ENCODE results near the gene ATP2A1.
A peak's percentile ranks its signal among the peaks of the same experiment; 100 is the strongest.
"Not testable (repeated sequence)": the region's sequence is repeated elsewhere in the genome, so short reads cannot be mapped to it uniquely, and the experiment has no call there.

Gene ATP2A1

DNA sequence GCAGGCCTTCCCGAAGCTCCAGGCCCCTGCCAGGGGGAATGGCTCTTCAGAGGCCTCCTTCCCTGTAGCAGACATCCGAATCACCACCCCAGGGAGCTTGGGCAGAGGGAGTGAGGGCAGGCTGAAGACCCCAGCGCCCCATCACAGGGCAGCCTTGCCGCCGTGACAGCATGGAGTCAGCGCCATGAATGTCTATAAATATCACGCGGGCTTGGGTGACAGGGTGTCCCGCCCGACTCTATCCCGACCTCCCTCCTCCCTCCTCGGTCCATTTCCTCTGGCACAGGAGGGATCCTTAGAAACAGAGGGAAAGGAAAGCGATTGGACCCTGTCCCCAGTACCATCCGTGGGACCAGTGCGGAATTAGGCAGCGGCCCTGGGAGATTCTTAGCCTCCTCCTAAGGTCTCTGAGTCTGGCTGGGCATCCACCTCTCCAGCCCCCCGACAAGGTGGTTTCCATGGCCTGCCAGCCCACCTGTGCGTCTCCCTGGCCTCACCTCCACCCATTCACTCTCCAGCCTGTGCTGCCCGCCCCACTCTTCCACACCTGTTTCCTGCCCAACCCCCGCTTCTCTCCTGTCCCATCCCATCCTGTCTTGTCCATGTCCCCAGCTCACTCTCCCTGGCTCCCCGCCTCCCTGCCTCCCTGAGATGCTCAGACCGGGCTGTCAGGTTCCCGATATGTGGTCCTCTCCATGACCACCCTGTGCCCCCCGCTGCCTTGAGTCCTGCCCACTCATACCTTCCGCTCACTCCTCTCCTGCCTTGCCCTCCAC lies 5.1 kb downstream of the ATP2A1 start:
- DNase-seq: no peak

DNA sequence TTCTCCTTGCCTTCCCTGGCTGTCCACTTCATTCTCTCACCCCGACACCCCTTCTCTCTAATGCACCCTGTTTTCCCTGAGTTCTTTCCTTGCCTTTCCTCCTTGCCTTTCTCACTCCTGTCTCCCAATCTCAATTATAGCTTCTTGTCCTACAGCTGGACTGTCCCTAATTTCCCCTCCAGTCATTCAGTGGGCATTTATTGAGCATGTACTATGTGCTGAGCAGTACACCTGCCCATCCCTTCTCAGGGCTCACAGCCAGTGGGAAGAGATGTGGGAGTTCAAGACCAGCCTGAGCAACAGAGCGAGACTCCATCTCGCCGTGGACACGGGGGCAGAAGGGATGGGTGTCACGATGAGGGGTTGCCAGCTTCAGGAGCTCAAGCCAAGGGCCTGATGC lies 5.8 kb downstream of the ATP2A1 start:
- no peak for DNase-seq

DNA sequence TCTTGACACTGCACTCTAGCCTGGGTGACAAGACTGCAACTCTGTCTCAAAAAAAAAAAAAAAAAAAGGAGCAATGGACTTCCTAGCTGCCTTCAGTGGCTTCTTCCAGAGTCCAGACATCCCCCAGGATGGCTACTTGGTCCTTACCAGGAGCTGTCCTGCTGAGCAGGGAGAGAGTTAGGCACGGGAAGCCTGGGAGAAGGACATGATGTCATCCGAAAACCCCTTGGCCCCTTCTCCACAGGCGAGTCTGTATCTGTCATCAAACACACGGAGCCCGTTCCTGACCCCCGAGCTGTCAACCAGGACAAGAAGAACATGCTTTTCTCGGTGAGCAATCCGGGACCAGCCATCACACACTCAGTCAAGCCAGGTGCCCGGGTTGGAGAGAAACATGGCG lies 8.7 kb downstream of the ATP2A1 start:
- DNase-seq: no peak

DNA sequence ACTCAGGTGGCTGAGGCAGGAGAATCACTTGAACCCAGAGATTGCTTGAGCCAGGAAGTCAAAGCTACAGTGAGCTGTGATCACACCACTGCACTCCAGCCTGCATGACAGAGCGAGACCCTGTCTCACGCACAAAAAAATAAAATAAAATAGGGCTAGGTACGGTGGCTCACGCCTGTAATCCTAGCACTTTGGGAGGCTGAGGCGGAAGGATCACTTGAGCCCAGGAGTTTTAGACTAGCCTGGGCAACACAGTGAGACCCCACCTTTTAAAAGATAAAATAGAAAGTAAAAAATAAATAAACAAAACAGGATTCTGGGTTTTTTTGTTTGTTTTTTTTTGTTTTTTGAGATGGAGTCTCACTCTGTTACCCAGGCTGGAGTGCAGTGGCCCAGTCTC lies 12.1 kb downstream of the ATP2A1 start:
- DNase-seq: not testable (repeated sequence)

DNA sequence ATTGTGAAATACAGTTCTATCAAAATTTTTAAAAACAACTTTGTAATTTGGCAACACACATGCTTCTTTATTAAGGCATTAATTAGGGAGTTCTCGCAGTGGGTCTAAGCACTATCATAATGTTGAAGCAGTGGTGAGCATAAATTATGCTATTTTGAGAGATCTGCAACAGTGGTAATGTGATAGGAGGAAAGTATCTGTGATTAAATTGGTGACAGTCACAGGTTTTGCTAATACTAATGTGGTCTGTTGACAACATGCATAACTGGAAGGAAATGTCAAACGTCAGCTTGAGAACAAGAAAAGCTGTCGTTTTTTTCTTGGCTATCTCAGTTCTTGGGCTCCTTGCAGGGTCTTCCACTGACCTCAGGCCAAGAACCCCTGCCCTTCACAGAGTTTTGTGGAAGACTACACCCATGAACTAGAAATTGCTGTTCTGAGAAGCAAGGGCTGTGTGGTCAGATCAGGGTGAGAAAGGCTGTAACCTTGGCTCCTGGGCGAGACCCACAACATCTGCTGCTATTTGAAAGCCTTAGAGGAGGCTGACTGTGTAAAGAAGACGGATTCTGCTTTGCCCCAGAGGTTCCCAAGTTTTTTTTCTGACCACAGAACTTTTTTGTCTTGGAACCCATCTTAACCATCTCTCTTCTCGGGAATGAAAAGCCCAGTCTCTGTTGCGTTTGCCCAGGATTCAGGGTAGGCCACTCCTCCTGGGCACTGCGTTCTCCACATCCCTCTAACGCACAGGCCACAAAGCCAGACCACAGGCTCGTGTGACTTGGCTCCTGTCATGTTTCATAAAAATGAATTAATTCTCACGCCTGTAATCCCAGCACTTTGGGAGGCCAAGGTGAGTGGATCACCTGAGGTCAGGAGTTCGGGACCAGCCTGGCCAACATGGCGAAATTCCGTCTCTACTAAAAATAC lies 13.9 kb downstream of the ATP2A1 start:
- DNase-seq: no peak

DNA sequence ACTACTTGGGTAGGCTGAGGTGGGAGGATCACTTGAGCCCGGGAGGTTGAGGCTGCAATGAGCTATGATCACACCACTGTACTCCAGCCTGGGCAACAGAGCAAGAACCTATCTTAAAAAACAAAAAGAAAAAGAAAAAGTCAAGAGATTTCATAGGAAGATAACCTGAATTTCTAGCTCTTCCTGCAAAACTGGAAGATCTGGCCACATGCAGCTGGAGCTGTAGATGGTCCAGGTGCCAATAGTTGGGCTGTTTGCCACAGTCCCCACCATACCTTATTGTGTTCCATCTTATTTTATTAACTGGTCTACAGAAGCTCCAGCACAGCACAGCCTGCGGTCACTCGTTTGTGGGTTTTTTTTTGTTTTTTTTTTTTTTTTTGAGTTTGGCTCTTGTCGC lies 15.0 kb downstream of the ATP2A1 start:
- no peak for DNase-seq

DNA sequence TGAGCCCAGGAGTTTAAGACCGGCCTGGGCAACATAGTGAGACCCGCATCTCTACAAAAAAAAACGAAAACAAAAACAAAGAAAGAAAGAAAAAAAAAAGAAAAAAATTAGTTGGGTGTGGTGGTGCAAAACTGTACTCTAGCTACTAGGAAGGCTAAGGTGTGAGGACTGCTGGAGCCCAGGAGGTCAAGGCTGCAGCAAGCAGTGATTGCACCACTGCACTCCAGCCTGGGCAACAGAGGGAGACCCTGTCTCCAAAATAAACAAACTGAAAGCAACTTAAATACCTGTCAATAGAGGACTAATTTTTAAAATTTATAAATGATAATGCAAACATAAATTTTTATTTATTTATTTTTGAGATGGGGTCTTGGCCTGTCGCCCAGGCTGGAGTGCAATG lies 17.3 kb downstream of the ATP2A1 start:
- DNase-seq: no peak

DNA sequence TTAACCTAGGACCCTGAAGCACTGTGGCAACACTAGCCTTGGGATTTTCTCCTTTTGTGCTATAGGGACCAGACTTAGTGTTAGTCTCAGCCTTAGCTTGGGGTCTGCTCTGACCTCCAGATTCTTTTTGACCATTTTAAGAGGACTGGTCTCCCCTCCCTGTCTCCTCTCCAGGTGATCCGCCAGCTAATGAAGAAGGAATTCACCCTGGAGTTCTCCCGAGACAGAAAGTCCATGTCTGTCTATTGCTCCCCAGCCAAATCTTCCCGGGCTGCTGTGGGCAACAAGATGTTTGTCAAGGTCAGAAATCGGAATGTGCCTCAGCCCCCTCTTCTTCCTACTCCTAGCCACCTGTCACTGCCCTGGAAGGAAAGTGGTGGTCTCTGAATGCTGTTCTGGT lies 19.5 kb downstream of the ATP2A1 start:
- DNase-seq: no peak

DNA sequence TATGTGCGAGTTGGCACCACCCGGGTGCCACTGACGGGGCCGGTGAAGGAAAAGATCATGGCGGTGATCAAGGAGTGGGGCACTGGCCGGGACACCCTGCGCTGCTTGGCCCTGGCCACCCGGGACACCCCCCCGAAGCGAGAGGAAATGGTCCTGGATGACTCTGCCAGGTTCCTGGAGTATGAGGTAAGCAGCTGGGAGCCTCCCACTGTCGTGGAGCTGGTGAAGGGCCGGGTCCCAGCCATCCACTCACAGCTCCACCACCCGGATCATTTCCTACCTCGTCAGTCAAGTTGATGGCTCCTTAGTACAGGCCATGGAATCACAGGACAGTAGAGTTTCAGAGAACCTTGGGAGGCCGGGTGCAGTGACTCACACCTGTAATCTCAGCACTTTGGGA lies 20.0 kb downstream of the ATP2A1 start:
- DNase-seq: no peak

DNA sequence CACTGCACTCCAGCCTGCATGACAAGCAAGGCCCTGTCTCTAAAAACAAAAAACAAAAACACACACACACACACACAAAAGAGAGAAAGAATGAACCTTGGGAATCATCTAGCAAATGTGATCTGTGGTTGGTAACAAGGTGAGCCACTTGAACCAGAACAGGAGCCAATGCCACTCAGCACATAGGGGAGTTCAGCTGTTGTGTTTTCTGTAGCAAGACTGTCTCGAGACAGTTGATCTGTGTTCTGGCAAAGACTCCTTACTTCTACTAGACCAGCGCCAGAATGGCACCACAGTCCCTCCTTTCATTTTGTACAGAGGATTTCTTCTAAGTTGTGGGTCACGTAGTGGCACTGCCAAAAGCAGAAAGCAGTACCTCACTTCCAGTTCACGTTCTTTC lies 20.7 kb downstream of the ATP2A1 start:
- no peak for DNase-seq

DNA sequence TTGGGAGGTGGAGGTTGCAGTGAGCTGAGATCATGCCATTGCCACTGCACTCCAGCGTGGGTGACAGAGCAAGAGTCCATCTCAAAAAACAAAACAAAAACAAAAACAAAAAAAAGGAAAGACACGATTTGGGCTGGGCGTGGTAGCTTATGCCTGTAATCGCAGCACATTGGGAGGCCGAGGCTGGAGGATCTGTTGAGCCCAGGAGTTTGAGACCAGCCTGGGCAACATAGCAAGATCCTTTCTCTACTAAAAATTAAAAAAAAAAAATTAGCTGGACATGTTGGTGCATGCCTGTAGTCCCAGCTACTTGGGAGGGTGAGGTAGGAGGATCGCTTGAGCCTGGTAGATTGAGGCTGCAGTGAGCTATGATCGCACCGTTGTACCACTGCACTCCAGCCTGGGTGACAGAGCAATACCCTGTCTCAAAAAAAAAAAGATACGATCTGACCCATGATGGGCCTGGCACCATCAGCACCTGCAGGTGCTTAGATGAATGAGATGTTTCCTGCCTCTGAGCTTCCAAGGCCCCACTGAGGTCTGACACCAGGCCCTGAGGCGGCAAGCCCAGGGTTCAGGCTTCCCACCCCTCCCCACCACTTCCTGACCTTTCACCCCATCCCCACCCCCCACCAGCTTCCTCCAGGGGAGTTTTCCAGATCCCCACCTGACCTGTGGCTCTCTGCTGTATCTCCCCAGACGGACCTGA lies 21.7 kb downstream of the ATP2A1 start:
- DNase-seq: no peak

DNA sequence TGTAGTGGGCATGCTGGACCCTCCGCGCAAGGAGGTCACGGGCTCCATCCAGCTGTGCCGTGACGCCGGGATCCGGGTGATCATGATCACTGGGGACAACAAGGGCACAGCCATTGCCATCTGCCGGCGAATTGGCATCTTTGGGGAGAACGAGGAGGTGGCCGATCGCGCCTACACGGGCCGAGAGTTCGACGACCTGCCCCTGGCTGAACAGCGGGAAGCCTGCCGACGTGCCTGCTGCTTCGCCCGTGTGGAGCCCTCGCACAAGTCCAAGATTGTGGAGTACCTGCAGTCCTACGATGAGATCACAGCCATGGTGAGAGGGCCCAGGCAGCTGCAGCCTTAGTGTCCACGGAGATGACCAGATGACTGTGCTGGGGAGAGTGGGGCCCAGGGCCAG lies 22.3 kb downstream of the ATP2A1 start:
- no peak for DNase-seq

DNA sequence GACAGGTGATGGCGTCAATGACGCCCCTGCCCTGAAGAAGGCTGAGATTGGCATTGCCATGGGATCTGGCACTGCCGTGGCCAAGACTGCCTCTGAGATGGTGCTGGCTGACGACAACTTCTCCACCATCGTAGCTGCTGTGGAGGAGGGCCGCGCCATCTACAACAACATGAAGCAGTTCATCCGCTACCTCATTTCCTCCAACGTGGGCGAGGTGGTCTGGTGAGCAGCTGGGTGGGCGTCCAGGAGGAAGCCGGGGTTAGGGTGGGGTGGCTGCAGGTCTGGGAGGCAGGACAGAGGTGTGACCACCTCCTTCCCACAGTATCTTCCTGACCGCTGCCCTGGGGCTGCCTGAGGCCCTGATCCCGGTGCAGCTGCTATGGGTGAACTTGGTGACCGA lies 23.6 kb downstream of the ATP2A1 start:
- no peak for DNase-seq

DNA sequence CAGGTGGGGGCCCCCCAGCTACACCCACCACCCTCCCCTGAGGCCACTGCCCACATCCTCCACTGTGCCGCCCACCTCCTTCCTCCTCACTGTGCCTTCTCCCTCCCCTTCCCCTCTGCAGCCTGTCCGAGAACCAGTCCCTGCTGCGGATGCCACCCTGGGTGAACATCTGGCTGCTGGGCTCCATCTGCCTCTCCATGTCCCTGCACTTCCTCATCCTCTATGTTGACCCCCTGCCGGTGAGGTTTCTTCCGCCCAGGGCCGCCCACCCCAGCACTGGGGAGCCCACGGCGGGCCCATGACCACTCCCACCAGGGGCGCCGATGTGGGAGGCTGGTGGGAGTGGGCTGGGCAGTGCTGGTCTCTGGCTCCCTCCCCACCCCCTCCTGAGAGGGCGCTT lies 24.6 kb downstream of the ATP2A1 start:
- no peak for DNase-seq

DNA sequence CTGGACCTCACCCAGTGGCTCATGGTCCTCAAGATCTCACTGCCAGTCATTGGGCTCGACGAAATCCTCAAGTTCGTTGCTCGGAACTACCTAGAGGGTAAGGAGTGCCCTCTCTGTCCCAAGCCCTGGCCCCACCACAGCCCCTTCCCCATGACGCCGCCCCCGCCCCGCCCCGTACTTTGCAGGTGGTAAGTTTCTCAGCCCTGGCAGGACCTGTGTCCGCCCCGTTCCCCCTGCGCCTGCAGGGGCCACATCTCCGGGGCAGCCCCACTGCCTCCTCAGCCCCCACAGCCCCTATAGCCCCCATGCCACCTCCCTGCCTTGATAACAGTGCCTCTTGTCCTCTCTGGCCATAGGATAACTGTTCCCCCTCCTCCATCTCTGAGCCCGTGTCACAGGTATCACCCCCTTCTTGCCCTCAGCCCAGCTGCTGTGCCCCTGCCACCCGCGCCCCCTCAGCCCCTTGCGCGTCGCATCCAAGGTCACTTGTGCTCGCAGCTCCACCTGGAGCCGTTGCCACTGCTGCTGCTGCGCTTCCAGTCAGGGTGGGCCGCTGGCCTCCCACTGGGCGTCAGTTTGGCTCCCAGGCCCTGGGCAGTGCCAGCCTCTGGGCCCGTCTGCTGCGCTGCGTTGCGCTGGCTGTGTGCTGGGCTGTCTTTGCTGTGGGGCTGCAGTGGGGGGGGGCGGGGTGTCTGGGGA lies 25.2 kb downstream of the ATP2A1 start:
- DNase-seq: no peak

DNA sequence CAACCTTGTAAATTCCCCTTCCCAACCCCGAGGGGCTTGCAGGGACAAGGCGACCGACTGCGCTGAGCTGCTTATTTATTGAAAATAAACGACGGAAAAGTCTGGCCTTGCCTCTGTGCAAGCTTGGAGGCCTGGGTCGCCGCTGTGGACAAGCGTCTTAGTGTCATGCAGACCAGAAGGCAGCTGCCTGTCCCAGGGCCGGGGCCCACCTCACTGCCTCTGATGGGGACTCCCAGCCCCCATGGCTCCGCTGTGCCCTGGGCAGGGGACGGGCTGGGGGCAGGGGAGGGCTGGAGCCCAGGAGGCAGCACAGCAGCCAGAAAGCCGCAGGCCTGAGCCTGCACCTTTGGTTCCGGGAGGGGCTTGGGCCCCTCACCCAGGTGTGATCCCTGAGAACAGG lies 26.1 kb downstream of the ATP2A1 start:
- DNase-seq: no peak

DNA sequence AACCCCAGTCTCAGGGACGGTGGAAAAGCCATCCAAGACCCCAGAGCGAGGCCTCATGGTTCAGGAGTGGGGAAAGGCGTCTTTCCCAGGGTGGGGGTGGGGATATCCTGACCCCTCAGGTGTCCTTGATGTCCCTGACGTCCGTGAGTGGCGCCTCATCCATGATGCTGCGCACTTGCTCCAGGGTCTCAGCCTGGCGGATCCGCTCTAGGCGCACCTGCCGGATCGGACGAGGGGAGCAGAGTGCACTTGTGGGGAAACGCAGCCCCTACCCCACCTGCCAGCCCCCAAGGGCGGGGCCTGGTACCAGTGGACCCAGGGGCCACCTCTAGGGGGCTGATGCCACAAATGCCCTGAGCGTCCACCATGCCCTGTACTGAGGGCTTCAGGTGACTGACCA lies 26.5 kb downstream of the ATP2A1 start:
- no peak for DNase-seq

DNA sequence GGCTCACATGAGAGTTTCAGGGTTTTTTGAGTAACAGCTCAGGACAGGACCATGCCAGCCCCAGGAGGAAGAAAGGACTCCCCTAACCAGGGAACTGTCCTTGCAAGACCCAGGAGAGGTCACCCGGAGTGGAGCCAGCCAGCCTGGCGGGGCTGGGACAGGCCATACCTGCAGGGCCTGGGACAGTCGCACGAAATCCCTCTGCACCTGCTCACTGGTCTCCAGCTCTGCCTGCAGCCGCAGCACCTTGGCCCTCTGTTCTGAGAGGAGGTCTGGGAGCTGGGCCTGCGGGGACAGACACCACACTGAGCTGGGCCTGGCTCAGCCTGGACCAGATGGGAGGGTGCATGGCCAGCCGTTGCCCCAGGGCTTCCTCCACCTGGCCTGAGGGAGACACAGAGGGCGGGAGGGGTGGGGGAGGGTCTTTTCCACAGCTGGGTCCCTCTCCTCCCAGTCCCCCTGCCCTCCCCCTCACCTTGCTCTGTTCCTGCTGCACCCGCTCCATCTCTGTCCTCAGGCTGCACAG lies 27.0 kb downstream of the ATP2A1 start:
- no peak for DNase-seq

DNA sequence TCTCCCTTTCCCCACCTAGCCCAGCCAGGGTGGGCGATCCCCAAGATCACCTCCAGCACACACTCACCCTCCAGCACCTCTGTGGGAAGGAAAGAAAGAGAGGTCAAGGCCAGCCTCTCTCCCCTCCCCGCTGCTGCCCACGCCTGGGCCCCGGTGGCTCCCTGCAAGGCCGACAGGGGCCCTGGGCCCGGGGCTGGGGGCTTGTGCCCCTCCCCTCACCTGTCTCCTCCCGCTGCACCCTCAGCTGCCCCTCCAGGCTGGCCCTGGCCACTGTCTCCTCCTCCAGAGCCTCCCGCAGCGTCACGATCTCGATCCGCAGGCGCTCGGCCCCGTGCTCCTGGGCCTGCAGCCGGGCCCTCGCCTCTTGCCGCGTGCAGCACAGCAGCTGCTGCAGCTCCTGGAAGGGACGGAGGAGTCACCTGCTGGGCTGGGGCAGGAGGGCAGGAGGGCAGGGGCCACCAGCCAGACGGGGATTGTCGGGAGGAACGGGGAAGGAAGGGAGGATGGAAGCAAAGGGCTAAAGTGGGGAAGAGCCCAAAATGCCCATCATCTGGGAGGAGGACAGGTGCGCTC lies 27.6 kb downstream of the ATP2A1 start:
- no peak for DNase-seq

DNA sequence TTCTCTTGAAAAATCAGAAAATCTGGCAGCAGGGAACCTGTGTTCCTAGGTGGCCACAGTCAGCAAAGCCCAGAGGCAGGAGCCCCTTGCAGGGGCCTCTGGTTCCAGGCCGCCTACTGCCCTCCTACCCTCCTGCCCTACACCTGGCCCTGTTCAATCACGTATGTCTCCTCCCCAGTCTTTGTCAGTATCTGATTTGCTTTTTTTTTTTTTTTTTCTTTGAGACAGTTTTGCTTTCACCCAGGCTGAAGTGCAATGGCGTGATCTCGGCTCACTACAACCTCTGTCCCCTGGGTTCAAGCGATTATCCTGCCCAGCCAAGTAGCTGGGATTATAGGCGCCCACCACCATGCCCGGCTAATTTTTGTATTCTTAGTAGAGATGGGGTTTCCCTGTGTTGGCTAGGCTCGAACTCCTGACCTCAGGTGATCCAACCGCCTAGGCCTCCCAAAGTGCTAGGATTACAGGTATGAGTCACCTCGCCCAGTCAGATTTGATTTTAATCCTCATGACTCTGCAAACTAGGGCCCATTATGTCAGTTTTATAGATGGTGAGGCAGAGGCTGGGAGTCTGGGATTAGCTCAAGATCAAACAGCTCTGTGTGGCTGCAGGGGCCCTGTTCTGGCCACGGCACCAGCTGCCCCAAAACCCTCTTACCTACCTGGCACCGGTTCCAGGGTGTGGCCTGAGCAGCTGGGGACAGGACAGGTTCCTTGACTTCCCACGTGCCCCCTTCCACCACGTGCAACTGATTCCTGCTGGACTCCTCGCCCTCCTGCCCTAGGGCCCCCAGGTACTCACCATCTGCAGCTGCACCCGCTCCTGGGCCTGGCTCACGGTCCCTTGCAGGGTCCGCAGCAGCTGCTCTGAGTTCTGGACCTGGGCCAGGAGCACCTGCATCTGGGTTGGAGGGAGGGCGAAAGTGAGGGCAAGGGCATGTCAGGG lies 32.1 kb downstream of the ATP2A1 start:
- peak; percentile 75 for DNase-seq

DNA sequence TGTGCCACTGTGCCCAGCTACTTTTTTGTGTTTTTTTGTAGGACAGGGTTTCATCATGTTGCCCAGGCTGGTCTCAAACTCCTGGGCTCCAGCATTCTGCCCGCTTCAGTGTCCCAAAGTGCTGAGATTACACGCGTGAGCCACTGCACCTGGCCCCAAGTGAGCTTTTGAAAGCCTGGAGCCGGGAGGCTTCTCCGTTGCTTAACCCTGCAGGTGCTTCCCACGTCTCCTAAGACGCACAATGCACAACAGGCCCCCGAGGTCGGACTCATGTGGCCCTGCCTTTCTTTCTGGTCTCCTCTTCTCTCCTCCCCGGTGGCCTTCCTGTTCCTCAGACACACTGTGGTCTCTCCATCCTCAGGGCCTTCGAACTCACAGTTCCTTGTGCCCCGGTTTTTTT lies 34.3 kb downstream of the ATP2A1 start:
- DNase-seq: no peak
